Measurements from ENCODE around the gene RCE1.
A peak's percentile ranks its signal among the peaks of the same experiment; 100 is the strongest.

Gene RCE1

GRCh38 chr11:66861774-66862558 is 18.7 kb downstream of the RCE1 start:
- TF ChIP-seq, protein P1, sequence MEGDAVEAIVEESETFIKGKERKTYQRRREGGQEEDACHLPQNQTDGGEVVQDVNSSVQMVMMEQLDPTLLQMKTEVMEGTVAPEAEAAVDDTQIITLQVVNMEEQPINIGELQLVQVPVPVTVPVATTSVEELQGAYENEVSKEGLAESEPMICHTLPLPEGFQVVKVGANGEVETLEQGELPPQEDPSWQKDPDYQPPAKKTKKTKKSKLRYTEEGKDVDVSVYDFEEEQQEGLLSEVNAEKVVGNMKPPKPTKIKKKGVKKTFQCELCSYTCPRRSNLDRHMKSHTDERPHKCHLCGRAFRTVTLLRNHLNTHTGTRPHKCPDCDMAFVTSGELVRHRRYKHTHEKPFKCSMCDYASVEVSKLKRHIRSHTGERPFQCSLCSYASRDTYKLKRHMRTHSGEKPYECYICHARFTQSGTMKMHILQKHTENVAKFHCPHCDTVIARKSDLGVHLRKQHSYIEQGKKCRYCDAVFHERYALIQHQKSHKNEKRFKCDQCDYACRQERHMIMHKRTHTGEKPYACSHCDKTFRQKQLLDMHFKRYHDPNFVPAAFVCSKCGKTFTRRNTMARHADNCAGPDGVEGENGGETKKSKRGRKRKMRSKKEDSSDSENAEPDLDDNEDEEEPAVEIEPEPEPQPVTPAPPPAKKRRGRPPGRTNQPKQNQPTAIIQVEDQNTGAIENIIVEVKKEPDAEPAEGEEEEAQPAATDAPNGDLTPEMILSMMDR (IDR thresholded peaks at IDR 0.05; ENCODE audit: poor library complexity, severe bottlenecking): no peak
- Histone ChIP-seq H3K4me1 (ENCODE audit: insufficient read depth, poor library complexity, severe bottlenecking) (no peaks in the 10 kb centered on the region), H3K4me3 (ENCODE audit: severe bottlenecking) (no peak overlapping the region), H3K9me3 (ENCODE audit: severe bottlenecking) (no peaks in the 10 kb centered on the region), H3K36me3 (ENCODE audit: low read depth) (peaks cover 30% of the 10 kb centered on the region), H3K27ac (ENCODE audit: poor library complexity, severe bottlenecking) (no peak overlapping the region), H3K27me3 (ENCODE audit: insufficient read depth, poor library complexity, severe bottlenecking) (no peaks in the 10 kb centered on the region)
- ATAC-seq (ENCODE audit: low read depth) (no peak), DNase-seq (ENCODE audit: low spot score) (no peak)

DNA sequence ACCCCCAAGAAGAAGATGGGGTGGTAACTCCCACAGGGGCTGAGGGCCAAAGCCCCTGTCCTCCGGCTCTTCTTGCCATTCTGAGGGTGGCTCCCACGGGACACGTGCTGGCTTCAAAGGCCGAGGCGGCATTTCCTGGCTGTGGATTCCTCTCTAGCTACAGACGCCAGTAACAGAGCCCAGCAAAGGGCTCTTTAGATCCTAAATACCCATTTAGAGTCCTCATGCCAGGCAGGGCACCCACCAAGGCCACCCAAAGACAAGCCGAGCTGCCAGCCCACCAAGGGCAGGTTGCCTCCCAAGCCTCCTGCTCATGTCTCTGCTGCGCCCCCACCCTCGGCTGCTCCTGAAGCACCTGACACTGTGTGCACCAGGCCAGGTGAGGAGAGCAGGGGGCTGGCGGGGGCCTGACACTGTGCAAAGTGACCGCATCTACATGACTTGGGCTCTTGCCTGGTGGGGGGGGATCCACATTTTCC is 19.4 kb downstream of the RCE1 start:
- Histone ChIP-seq H3K4me1 (ENCODE audit: insufficient read depth, poor library complexity, severe bottlenecking) (no peaks in the 10 kb centered on the region), H3K27me3 (ENCODE audit: insufficient read depth, poor library complexity, severe bottlenecking) (no peaks in the 10 kb centered on the region), H3K27ac (ENCODE audit: poor library complexity, severe bottlenecking) (no peak overlapping the region), H3K36me3 (ENCODE audit: low read depth) (peaks cover 30% of the 10 kb centered on the region), H3K4me3 (ENCODE audit: severe bottlenecking) (no peak overlapping the region), H3K9me3 (ENCODE audit: severe bottlenecking) (no peaks in the 10 kb centered on the region)
- DNase-seq (ENCODE audit: low spot score) (no peak), ATAC-seq (ENCODE audit: low read depth) (no peak)
- TF ChIP-seq, protein P1 (IDR thresholded peaks at IDR 0.05; ENCODE audit: poor library complexity, severe bottlenecking): no peak

- Histone ChIP-seq H3K9me3 (ENCODE audit: severe bottlenecking) (no peaks in the 10 kb centered on the region), H3K4me1 (ENCODE audit: insufficient read depth, poor library complexity, severe bottlenecking) (no peaks in the 10 kb centered on the region), H3K27me3 (ENCODE audit: insufficient read depth, poor library complexity, severe bottlenecking) (no peaks in the 10 kb centered on the region), H3K27ac (ENCODE audit: poor library complexity, severe bottlenecking) (no peak overlapping the region), H3K36me3 (ENCODE audit: low read depth) (peaks cover 20% of the 10 kb centered on the region), H3K4me3 (ENCODE audit: severe bottlenecking) (no peak overlapping the region)
- peak; percentile 62 for DNase-seq (ENCODE audit: low spot score)
- ATAC-seq (ENCODE audit: low read depth): no peak
- TF ChIP-seq, protein P1 (IDR thresholded peaks at IDR 0.05; ENCODE audit: poor library complexity, severe bottlenecking): no peak
Observed at GRCh38 chr11:66863428-66864125, 20.3 kb downstream of the RCE1 start.

- no peak overlapping the region for H3K4me3 ChIP-seq (ENCODE audit: severe bottlenecking)
- no peaks in the 10 kb centered on the region for H3K27me3 ChIP-seq (ENCODE audit: insufficient read depth, poor library complexity, severe bottlenecking)
- ATAC-seq (ENCODE audit: low read depth) (no peak), DNase-seq (ENCODE audit: low spot score) (no peak)
- peaks cover 13% of the 10 kb centered on the region for H3K36me3 ChIP-seq (ENCODE audit: low read depth)
- no peak overlapping the region for H3K27ac ChIP-seq (ENCODE audit: poor library complexity, severe bottlenecking)
- TF ChIP-seq, protein P1 (IDR thresholded peaks at IDR 0.05; ENCODE audit: poor library complexity, severe bottlenecking): no peak
- no peaks in the 10 kb centered on the region for H3K9me3 ChIP-seq (ENCODE audit: severe bottlenecking)
- no peaks in the 10 kb centered on the region for H3K4me1 ChIP-seq (ENCODE audit: insufficient read depth, poor library complexity, severe bottlenecking)
Observed at GRCh38 chr11:66864172-66864901, 21.1 kb downstream of the RCE1 start.

Measured in RWPE2 (cell line).